DOHH2 (cell line): Measurements from ENCODE around the gene N4BP3.

Source experiments
- H3F3A ChIP-seq: fragments of 200-600 bp; sonication (generic), shearing (Covaris generic); 2 replicates; pipeline ENCODE4 v1.6.0; 2016; ENCODE audit warnings: antibody characterized with exemption, mild to moderate bottlenecking; ENCODE audit not compliant: control insufficient read depth, insufficient read depth
- H3K27ac ChIP-seq: fragments of 200-600 bp; sonication (generic); 2 replicates; pipeline ENCODE4 v1.5.1; 2014; ENCODE audit warnings: low read depth, mild to moderate bottlenecking, low read length, moderate library complexity
- H3K27me3 ChIP-seq: fragments of 200-600 bp; sonication (generic); 2 replicates; pipeline ENCODE4 v1.6.1; 2014; ENCODE audit warnings: mild to moderate bottlenecking, low read length, mixed read lengths; ENCODE audit not compliant: control insufficient read depth
- H3K36me3 ChIP-seq: fragments of 200-600 bp; sonication (generic); 2 replicates; pipeline ENCODE4 v1.6.1; 2014; ENCODE audit warnings: mild to moderate bottlenecking, low read length, moderate library complexity, mixed read lengths; ENCODE audit not compliant: control insufficient read depth
- H3K4me1 ChIP-seq: fragments of 200-600 bp; sonication (generic); 2 replicates; pipeline ENCODE4 v1.6.1; 2014; ENCODE audit warnings: mild to moderate bottlenecking, low read length, mixed read lengths; ENCODE audit not compliant: control insufficient read depth
- H3K4me2 ChIP-seq: fragments of 200-600 bp; sonication (generic); 2 replicates; pipeline ENCODE4 v1.6.0; 2014; ENCODE audit warnings: mild to moderate bottlenecking, low read length, moderate library complexity
- H3K4me3 ChIP-seq: fragments of 200-600 bp; sonication (generic); 2 replicates; pipeline ENCODE4 v1.5.1; 2014; ENCODE audit warnings: mild to moderate bottlenecking, low read length, mixed read lengths
- H3K79me2 ChIP-seq: fragments of 200-600 bp; sonication (generic); 2 replicates; pipeline ENCODE4 v1.6.1; 2014; ENCODE audit warnings: mild to moderate bottlenecking, low read length, mixed read lengths; ENCODE audit not compliant: control insufficient read depth
- H3K9me2 ChIP-seq: fragments of 200-600 bp; sonication (generic); replicated peaks from 2 replicates; pipeline ENCODE4 v1.6.1; 2014; ENCODE audit warnings: mild to moderate bottlenecking, low read length, mixed read lengths; ENCODE audit not compliant: control insufficient read depth
- H3K9me3 ChIP-seq: fragments of 200-600 bp; sonication (generic); 2 replicates; pipeline ENCODE4 v1.6.1; 2014; ENCODE audit warnings: antibody characterized with exemption, low read length, mixed read lengths; ENCODE audit not compliant: control insufficient read depth, insufficient read depth
- H4K20me1 ChIP-seq: fragments of 200-600 bp; sonication (generic); 2 replicates; pipeline ENCODE4 v1.6.0; 2014; ENCODE audit warnings: low read depth, mild to moderate bottlenecking, antibody characterized with exemption, low read length, moderate library complexity; ENCODE audit not compliant: control insufficient read depth, insufficient read depth
- CTCF ChIP-seq: fragments of 200-600 bp; sonication (generic); IDR thresholded peaks from one replicate; pipeline ENCODE4 v1.5.1; 2014; ENCODE audit warnings: antibody characterized with exemption, mild to moderate bottlenecking, low read depth, low read length; ENCODE audit not compliant: poor library complexity, severe bottlenecking
- EZH2phosphoT487 ChIP-seq: fragments of 200-600 bp; sonication (generic); IDR thresholded peaks from 2 replicates; pipeline ENCODE4 v1.6.1; 2017; ENCODE audit warnings: borderline replicate concordance, mild to moderate bottlenecking, antibody characterized with exemption, low read length, moderate library complexity, mixed read lengths

The N4BP3 gene

GRCh38 chr5:178147406-178147805, 34.1 kb downstream of the N4BP3 start:
- H3K9me3 ChIP-seq = no peaks in the 10 kb centered on the region
- H3K4me2 ChIP-seq = no peak overlapping the region
- peaks cover 13% of the 10 kb centered on the region for H3K4me1 ChIP-seq
- no peak for TF ChIP-seq EZH2phosphoT487
- TF ChIP-seq CTCF = no peak
- peaks cover 22% of the 10 kb centered on the region for H3F3A ChIP-seq
- H3K9me2 ChIP-seq = no peaks in the 10 kb centered on the region
- H3K27ac ChIP-seq = no peak overlapping the region
- no peaks in the 10 kb centered on the region for H3K27me3 ChIP-seq
- peaks cover 92% of the 10 kb centered on the region for H3K36me3 ChIP-seq
- H4K20me1 ChIP-seq = peaks cover 3% of the 10 kb centered on the region; the same call in 1 of the 2 replicates
- H3K79me2 ChIP-seq = peaks cover 21% of the 10 kb centered on the region
- no peak overlapping the region for H3K4me3 ChIP-seq

- H3F3A ChIP-seq = peaks cover 22% of the 10 kb centered on the region
- no peak overlapping the region for H3K4me2 ChIP-seq
- no peaks in the 10 kb centered on the region for H3K9me3 ChIP-seq
- no peak for TF ChIP-seq EZH2phosphoT487
- no peak for TF ChIP-seq CTCF
- no peaks in the 10 kb centered on the region for H3K9me2 ChIP-seq
- H3K4me3 ChIP-seq = no peak overlapping the region
- peaks cover 3% of the 10 kb centered on the region; the same call in 1 of the 2 replicates for H4K20me1 ChIP-seq
- H3K36me3 ChIP-seq = peaks cover 80% of the 10 kb centered on the region
- no peak overlapping the region for H3K27ac ChIP-seq
- H3K79me2 ChIP-seq = peaks cover 34% of the 10 kb centered on the region
- peaks cover 23% of the 10 kb centered on the region for H3K4me1 ChIP-seq
- no peaks in the 10 kb centered on the region for H3K27me3 ChIP-seq
Observed at GRCh38 chr5:178149199-178149932, 36.0 kb downstream of the N4BP3 start.

DNA sequence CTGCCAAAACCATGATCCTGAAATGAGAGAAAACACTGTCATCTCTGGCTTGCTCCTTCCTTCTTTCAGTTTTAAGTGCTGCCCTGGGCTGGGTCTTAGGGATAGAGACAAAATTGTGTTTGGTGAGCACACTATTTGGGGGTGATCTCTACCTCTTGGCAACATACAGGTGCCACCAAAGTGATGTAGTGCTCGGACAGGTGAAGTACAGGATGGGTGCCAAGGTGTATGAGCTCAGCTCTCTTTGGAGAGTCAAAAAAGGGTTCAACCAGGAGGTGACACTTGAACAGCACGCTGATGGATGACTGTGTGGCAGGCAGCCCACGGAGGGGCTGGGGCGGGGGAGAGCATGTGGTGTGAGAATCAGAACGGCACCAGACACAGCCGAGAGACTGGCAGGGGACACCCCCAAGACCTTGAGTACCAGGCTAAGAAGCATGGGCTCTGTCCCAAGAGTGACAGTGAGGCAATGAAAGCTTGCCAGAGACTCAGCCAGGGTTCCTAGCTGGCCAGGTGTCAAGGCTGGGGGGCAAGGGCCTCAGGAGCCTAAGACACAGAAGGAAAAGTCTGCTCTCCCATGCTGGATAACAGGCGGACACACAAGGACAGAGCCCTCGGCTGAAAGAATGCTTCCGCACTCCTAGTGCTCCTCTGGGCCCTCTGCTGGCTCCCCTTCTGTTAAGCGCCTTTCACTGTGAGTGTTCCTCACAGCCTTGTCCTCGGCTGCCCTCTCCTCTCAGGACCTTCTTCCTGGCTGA, 37.8 kb downstream of the N4BP3 start:
- no peaks in the 10 kb centered on the region for H3K9me3 ChIP-seq
- H3K4me3 ChIP-seq = no peak overlapping the region
- peaks cover 38% of the 10 kb centered on the region for H3K4me1 ChIP-seq
- H3F3A ChIP-seq = peaks cover 17% of the 10 kb centered on the region
- H4K20me1 ChIP-seq = no peaks in the 10 kb centered on the region; the same call in 1 of the 2 replicates
- TF ChIP-seq CTCF (peak; percentile 38), EZH2phosphoT487 (no peak)
- H3K4me2 ChIP-seq = peak overlapping the region; percentile 85; the same call in 1 of the 2 replicates
- H3K9me2 ChIP-seq = no peaks in the 10 kb centered on the region
- H3K36me3 ChIP-seq = peaks cover 71% of the 10 kb centered on the region
- peaks cover 33% of the 10 kb centered on the region for H3K79me2 ChIP-seq
- H3K27ac ChIP-seq = no peak overlapping the region
- H3K27me3 ChIP-seq = no peaks in the 10 kb centered on the region
